ENCODE results near the gene CCM2.

The CCM2 gene

GRCh38 chr7:45101748-45102147 lies 101.7 kb downstream of the CCM2 start:
- TF ChIP-seq, protein P1, sequence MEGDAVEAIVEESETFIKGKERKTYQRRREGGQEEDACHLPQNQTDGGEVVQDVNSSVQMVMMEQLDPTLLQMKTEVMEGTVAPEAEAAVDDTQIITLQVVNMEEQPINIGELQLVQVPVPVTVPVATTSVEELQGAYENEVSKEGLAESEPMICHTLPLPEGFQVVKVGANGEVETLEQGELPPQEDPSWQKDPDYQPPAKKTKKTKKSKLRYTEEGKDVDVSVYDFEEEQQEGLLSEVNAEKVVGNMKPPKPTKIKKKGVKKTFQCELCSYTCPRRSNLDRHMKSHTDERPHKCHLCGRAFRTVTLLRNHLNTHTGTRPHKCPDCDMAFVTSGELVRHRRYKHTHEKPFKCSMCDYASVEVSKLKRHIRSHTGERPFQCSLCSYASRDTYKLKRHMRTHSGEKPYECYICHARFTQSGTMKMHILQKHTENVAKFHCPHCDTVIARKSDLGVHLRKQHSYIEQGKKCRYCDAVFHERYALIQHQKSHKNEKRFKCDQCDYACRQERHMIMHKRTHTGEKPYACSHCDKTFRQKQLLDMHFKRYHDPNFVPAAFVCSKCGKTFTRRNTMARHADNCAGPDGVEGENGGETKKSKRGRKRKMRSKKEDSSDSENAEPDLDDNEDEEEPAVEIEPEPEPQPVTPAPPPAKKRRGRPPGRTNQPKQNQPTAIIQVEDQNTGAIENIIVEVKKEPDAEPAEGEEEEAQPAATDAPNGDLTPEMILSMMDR (IDR thresholded peaks at IDR 0.05; ENCODE audit: borderline replicate concordance, insufficient read depth, low read depth, low read length): no peak
- no peak overlapping the region for H3K4me3 ChIP-seq (ENCODE audit: low read depth, low read length)

DNA sequence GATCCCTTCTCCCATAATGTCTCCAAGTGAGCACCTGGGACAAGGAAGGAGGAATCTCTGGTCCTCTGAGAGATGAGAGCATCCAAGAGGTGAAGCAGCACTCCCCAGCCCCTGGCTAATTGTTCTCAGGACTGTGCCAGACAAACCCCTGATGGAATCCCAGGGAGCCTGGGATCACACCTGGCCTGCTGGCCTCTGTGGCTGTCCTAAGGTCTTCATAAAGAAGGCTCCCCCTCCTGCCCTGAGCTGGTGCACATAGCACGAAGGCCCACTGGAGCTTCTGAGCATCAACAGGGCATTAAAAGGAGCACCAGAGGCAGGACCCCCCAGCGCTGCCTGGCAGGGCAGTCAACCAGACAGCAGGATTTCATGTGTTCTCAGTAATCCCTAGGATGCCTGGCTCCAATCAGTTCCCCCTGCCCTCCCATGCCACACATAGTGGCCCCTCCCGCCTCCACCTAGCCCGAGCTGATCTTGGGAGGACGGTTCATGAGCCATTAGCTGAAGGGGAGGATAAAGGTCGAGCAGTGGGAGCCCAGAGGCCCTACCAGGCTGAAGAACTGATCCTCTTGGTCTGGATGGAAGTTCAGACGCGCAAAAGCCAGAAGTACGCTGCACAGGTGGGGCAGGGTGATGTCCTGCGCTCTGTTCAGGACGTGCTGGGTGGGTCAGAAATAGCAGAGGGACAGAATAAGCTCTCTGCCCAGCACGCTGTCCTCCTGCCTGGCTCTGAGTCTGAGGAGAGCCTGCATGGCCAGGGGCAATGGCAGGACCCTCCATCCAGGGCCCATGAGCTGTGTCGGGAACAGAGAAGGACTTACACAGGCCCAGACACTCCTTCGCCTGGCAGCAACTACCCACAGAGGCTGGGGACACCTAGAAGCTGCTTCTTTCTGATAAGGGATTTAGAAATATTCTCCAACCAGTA lies 103.0 kb downstream of the CCM2 start:
- TF ChIP-seq, protein P1 (IDR thresholded peaks at IDR 0.05; ENCODE audit: borderline replicate concordance, insufficient read depth, low read depth, low read length): no peak

DNA sequence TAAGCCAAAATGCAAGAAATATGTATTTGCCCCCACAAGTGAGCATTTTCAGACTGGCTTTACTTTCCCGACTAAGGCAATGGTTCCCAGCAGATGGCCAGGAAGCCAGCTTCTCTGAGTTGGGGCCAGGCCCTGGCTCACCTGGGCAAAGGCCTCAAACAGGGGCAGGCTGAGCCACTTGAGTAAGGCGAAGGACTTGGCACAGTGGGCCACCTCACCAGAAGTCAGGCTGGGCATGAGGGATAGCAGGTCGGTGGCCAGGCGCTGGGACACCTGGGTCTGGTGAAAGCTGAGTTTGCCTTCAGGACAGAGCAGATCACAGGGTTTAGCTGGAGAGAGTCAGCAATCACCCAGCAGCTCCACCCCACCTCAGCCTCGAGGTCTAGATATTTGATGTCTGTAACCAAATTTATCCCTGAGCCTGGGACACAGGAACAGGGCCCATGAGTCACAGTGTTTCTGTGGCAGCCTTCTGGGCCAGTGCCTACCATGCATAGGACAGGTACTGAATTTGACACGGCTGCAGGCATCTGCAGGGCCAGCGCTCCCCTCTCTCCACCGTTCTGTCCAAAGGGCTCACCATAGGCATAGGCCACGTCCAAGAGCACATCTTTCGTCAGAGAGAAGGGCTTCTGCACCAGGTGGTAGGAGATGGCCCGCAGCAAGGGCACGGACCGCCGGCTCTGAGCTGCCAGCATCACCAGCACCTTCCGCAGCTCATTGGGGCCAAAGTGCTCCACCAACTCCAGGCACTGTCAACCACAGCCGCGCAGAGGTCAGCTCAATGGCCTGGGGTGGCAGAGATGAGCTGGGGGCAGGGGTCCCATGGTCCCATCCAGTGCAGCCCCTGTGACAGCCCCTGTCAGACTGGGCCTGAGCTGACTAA lies 104.2 kb downstream of the CCM2 start:
- H3K4me3 ChIP-seq (ENCODE audit: low read depth, low read length): no peak overlapping the region
- TF ChIP-seq, protein P1 (IDR thresholded peaks at IDR 0.05; ENCODE audit: borderline replicate concordance, insufficient read depth, low read depth, low read length): no peak

More for the DNA sequence above, 103.0 kb downstream of the CCM2 start:
- H3K4me3 ChIP-seq (ENCODE audit: low read depth, low read length): no peak overlapping the region

GRCh38 chr7:45104844-45105587 lies 105.0 kb downstream of the CCM2 start:
- TF ChIP-seq, protein P1 (IDR thresholded peaks at IDR 0.05; ENCODE audit: borderline replicate concordance, insufficient read depth, low read depth, low read length): no peak
- no peak overlapping the region for H3K4me3 ChIP-seq (ENCODE audit: low read depth, low read length)

DNA sequence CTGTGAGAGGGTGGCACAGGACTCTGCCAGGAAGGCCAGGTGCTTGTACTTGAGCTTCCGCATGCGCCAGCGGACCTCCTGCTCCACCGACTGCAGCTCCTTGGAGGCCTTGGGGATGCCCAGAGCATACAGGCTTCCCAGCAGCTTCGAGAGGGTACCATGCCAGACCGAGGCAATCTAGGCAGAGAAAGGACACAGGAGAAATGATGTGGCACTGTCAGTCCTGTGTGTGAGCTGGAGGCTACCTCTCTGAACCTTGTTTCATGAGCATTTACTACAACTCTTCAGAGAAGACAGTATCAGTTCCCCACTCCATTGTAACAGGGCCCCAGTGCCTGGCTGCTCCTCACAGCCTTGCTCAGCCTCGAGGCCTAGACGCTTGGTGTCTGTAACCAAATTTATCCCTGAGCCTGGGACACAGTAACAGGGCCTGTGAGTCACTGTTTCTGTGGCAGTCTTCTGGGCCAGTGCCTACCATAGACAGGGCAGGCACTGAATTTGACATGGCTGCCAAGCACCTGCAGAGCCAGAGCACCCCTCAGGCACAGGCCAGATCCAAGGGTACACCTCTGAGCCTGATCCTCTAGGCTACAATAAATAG lies 105.7 kb downstream of the CCM2 start:
- no peak overlapping the region for H3K4me3 ChIP-seq (ENCODE audit: low read depth, low read length)
- TF ChIP-seq, protein P1 (IDR thresholded peaks at IDR 0.05; ENCODE audit: borderline replicate concordance, insufficient read depth, low read depth, low read length): no peak

DNA sequence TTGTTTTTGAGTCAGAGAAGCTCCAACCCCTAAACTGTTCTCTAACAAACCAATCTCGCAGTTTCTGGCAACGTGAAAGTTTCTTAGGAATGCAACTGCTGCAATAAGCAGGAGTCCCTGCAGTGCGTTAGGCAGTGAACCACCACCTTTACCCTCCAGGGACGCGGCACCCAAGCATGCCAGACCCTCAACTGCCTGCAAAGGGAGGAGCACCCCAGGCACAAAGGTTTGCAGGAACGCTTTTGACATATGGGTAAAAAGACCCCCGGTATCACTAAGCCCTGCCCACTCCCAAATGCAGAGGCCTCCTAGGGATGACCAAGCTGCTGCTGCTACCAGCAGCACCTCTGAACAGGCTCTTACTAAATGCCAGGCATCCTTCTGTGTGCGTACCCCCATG lies 106.8 kb downstream of the CCM2 start:
- TF ChIP-seq, protein P1 (IDR thresholded peaks at IDR 0.05; ENCODE audit: borderline replicate concordance, insufficient read depth, low read depth, low read length): no peak
- H3K4me3 ChIP-seq (ENCODE audit: low read depth, low read length): no peak overlapping the region

Data from GM12875 (cell line).